ENCODE data around the gene DDX25. TPM values are rescaled to one million over a fixed set of nuclear protein-coding genes. Genes with fewer than 3 reads are reported as not detected.

The DDX25 gene
- total and polyA plus RNA-seq, 4 experiments from 2014 or later = not detected

DNA sequence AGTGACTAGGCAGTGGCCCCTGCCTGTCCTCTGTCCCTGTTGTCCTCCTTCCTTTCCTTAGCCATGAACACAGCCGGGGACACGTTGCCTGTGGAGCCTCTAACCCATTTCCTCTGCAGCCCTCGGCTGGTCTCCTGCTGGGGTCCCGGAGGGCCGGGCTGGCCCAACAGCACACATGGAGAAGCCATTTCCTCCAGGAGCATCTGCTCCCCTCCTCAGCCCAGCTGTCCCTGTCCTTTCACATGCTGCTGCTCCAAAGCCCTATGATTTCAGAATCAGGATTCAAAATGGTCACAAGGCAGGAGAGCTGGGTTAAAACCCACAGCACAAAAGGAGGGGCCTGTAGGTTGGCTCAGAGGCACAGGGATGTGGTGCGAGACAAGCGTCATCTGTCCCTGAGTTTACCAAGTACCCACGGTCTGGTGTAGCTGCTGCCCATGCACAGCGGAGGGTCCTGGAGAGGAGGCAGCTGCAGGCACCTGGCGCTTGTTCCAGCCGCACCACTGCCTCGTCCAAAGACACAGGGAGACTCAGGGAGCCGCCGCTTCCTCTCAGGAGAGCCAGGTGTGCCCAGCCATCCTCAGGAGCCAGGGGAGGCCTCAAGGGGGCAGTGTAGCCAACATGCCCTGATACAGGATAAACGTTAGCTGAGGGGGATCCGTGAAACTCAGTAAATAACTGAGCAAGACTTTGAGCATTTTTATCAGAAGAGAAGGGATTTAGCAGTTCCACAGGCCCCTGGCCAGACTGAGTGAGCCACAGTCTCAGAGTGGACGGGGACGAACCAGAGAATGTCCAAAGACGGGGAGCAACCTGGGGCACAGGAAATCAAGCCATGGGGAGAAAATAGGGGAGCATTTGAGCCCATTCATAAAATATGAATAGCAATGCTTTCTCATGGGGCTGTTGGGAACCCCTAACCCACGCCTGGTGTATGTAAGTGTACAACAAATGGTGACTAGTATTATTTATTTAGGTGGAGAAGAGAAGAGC is 37.6 kb downstream of the DDX25 start:
- intact Hi-C loops (cut with micrococcal nuclease) = no loop called here
- Mint-ChIP-seq H3K4me1 (peaks cover 6 to 19% (median 9%) of the 10 kb centered on the region in 4 donors), H3K4me3 (peak overlapping the region in 4 of 8 donors; percentile 5 to 61 (median 48)), H3K9me3 (no peaks in the 10 kb centered on the region), H3K27me3 (peaks cover 0 to 3% of the 10 kb centered on the region in 2 donors), H3K36me3 (no peaks in the 10 kb centered on the region), H3K27ac (peak overlapping the region in 2 of 7 donors; percentile 6 to 55)
- ChIA-PET CTCF (ENCODE audit: partially characterized antibody) (interaction anchor here (0.6 to 3.2 kb wide), 12 partner anchors 16 to 539 kb away, joined by 3 to 41 read pairs (median 4); no protein-coding TSS in a partner anchor), POLR2A (ENCODE audit: partially characterized antibody) (no interaction called here)
- no peaks in the 10 kb centered on the region for H3K9me3 ChIP-seq (ENCODE audit: control insufficient read depth in 1 of 2, low read length in 2 of 2)
- H3K27me3 ChIP-seq (ENCODE audit: insufficient read depth, low read length) = peaks cover 6% of the 10 kb centered on the region
- no peaks in the 10 kb centered on the region for H3K36me3 ChIP-seq (ENCODE audit: insufficient read depth, low read length)
- peak in 4 of 5 donors; percentile 27 to 29 (median 29) for DNase-seq
- no peak overlapping the region for H3K27ac ChIP-seq (ENCODE audit: low read depth, low read length)
- no peak overlapping the region for H3K4me3 ChIP-seq (ENCODE audit: low read length in 2 of 2)
- H3K4me1 ChIP-seq (ENCODE audit: insufficient read depth, low read length) = peaks cover 5% of the 10 kb centered on the region

DNA sequence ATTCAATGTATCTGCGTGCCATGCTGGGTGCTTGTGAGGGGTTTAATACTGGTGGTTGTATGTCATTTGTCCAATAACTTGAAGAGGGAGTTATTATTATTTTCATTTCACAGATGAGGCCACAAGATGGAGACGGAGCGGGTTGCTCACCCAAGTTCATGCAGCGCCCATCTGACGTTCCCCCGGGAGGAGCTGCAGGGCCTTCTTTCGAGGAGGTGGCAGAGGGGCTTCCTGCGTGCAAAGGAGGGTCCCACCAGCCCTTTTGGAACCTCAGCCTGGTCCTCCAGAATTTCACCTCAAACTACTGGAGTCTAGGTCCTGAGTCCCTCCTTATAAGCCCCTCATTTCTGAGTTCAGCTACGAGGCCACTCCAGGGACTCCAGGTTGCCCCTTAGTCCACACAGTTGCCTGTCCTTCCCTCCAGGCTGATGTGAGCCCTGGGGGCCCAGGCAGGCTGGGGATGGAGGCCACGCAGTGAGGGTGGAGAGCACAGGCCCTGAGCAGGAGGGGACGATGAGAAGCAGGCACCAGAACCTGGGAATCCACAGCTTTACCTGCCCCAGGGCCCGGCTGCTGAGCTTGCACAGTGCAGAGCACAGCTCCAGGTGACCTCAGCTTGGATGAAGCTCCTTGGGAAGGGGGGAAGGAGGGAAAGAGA is 38.6 kb downstream of the DDX25 start:
- peaks cover 5% of the 10 kb centered on the region for H3K27me3 ChIP-seq (ENCODE audit: insufficient read depth, low read length)
- no peak overlapping the region for H3K27ac Mint-ChIP-seq
- no peaks in the 10 kb centered on the region for H3K9me3 Mint-ChIP-seq
- peaks cover 5% of the 10 kb centered on the region for H3K4me1 ChIP-seq (ENCODE audit: insufficient read depth, low read length)
- peaks cover 0 to 3% of the 10 kb centered on the region in 2 donors for H3K27me3 Mint-ChIP-seq
- H3K9me3 ChIP-seq (ENCODE audit: control insufficient read depth in 1 of 2, low read length in 2 of 2) = no peaks in the 10 kb centered on the region
- no peak overlapping the region for H3K27ac ChIP-seq (ENCODE audit: low read depth, low read length)
- ChIA-PET CTCF (ENCODE audit: partially characterized antibody) (interaction anchor here (0.9 to 3.2 kb wide), 9 partner anchors 10 to 538 kb away, joined by 3 to 41 read pairs (median 6); no protein-coding TSS in a partner anchor), POLR2A (ENCODE audit: partially characterized antibody) (no interaction called here)
- H3K36me3 ChIP-seq (ENCODE audit: insufficient read depth, low read length) = no peaks in the 10 kb centered on the region
- no peak overlapping the region for H3K4me3 ChIP-seq (ENCODE audit: low read length in 2 of 2)
- intact Hi-C loops (cut with micrococcal nuclease) = no loop called here
- no peak for DNase-seq
- H3K4me3 Mint-ChIP-seq = no peak overlapping the region
- H3K36me3 Mint-ChIP-seq = no peaks in the 10 kb centered on the region
- H3K4me1 Mint-ChIP-seq = peaks cover 6 to 19% (median 9%) of the 10 kb centered on the region in 4 donors

DNA sequence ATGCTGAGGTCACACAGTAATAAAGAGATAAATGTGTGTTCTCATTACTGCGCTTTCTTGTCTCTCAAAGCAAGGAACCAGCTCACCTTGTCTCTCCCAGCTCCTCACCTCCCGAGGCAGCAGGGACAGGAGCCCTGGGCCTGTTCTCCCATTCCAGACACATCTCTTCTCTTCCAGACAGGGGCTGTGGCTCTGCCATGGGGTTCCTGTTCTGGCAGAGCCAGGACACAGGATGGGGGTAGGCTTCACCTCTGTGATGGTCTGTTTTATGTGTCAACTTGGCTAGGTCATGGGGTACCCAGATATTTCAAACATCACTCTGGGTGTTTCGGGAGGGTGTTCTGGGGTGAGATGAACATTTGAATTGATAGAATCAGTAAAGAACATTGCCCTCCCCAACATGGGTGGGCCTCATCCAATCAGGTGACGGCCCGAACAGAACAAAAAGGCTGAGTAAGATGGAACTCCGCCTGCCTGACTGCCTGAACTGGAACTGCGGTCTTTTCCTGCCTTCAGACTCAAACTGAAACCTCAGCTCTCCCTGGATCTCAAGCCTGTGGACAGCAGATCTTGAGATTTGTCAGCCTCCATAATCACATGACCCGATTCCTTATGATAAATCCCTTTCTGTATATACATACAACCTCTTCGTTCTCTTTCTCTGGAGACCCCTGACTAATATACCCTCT is 39.5 kb downstream of the DDX25 start:
- POLR2A ChIA-PET (ENCODE audit: partially characterized antibody) = no interaction called here
- Histone ChIP-seq H3K9me3 (ENCODE audit: control insufficient read depth in 1 of 2, low read length in 2 of 2) (no peaks in the 10 kb centered on the region), H3K4me3 (ENCODE audit: low read length in 2 of 2) (no peak overlapping the region), H3K4me1 (ENCODE audit: insufficient read depth, low read length) (peaks cover 5% of the 10 kb centered on the region), H3K27me3 (ENCODE audit: insufficient read depth, low read length) (no peaks in the 10 kb centered on the region), H3K27ac (ENCODE audit: low read depth, low read length) (no peak overlapping the region), H3K36me3 (ENCODE audit: insufficient read depth, low read length) (no peaks in the 10 kb centered on the region)
- Mint-ChIP-seq H3K9me3 (no peaks in the 10 kb centered on the region), H3K4me1 (peaks cover 4 to 12% (median 6%) of the 10 kb centered on the region in 4 donors), H3K27ac (no peak overlapping the region), H3K4me3 (no peak overlapping the region), H3K27me3 (peaks cover 0 to 3% of the 10 kb centered on the region in 2 donors), H3K36me3 (no peaks in the 10 kb centered on the region)
- intact Hi-C loops (cut with micrococcal nuclease) = no loop called here
- CTCF ChIA-PET (ENCODE audit: partially characterized antibody) = interaction anchor here (0.9 to 3.2 kb wide), 6 partner anchors 9 to 254 kb away, joined by 3 to 41 read pairs (median 5); no protein-coding TSS in a partner anchor
- DNase-seq = no peak

DNA sequence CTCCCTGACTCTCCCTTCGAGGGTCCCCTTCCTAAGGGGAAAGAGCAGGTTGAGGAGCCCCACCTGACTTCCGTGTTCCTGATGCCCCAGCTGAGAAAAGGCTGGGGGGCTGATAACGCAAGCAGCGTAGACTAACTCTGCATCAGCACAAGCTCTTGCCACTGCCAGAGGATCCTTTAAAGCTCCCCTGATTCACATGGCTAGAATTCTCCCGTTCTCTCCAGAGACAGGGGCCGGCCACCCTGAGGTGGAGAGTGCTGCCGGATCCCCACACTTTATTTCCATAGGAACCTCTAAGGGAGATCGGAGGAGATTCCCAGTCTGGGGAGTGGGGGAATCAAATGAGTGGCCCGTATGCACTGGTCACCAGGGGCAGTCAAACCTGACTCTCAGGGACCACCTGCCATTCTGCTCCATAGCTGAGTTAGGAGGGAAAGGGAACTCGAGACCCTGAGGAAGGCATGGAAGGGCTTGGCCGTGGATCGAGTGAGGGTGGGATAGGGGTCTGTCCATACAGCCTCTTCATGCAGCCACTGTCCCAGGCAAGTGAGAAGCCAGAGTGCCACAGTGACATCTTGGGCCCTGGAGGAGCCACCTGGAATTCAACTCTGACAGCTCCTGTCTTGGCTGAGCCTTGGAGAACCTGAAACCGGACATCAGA is 40.2 kb downstream of the DDX25 start:
- ChIA-PET POLR2A (ENCODE audit: partially characterized antibody) (no interaction called here), CTCF (ENCODE audit: partially characterized antibody) (interaction anchor here (1.3 to 3.2 kb wide), 3 partner anchors 94 to 249 kb away, joined by 3 to 41 read pairs (median 9); no protein-coding TSS in a partner anchor)
- no peaks in the 10 kb centered on the region for H3K36me3 ChIP-seq (ENCODE audit: insufficient read depth, low read length)
- no peaks in the 10 kb centered on the region for H3K27me3 ChIP-seq (ENCODE audit: insufficient read depth, low read length)
- no peaks in the 10 kb centered on the region for H3K9me3 ChIP-seq (ENCODE audit: control insufficient read depth in 1 of 2, low read length in 2 of 2)
- no peaks in the 10 kb centered on the region for H3K9me3 Mint-ChIP-seq
- intact Hi-C loops (cut with micrococcal nuclease) = no loop called here
- H3K4me3 ChIP-seq (ENCODE audit: low read length in 2 of 2) = no peak overlapping the region
- peaks cover 4 to 10% (median 6%) of the 10 kb centered on the region in 4 donors for H3K4me1 Mint-ChIP-seq
- H3K27me3 Mint-ChIP-seq = peaks cover 0 to 3% of the 10 kb centered on the region in 2 donors
- DNase-seq = no peak
- H3K4me3 Mint-ChIP-seq = no peak overlapping the region
- H3K27ac Mint-ChIP-seq = no peak overlapping the region
- no peaks in the 10 kb centered on the region for H3K36me3 Mint-ChIP-seq
- H3K4me1 ChIP-seq (ENCODE audit: insufficient read depth, low read length) = peaks cover 5% of the 10 kb centered on the region
- no peak overlapping the region for H3K27ac ChIP-seq (ENCODE audit: low read depth, low read length)

DNA sequence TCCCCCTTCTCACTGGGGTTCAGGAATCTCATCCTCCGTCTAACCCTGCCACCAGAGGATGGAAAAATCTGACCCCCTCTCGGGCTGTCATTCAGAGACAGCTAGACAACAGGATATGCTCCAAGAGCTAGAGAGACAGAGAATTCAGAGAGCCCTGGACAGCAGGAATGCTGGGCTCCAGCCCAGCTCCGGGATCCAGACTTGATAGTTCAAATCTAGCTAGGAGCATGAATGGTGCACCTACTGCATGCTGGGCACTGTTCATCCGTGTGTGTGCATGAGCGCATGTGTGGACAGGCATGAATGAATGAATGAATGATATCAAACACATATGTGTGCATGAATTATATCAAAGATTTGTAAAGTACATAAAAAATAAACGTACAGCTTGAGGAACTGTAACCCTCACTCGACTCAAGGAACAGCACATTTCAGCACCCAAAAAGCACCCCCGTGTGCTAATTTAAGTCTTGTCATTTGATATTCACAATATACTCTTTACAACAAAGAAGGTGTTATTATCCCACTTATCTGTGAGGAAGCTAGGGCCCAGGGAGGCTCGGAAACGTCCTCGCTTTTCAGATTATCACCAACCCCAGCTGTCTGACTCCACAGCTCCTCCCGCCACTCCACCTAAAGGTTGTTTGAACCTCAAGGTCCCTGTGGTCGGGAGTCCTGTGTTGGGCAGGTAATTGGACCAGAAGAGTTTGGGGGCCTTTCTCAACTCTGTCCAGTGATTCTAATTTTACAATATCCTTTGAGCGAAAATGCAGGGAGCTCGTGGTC is 40.9 kb downstream of the DDX25 start:
- no peak overlapping the region for H3K27ac ChIP-seq (ENCODE audit: low read depth, low read length)
- intact Hi-C loops (cut with micrococcal nuclease) = no loop called here
- H3K4me3 Mint-ChIP-seq = no peak overlapping the region
- peaks cover 0 to 3% of the 10 kb centered on the region in 2 donors for H3K27me3 Mint-ChIP-seq
- peaks cover 4 to 10% (median 6%) of the 10 kb centered on the region in 4 donors for H3K4me1 Mint-ChIP-seq
- H3K27me3 ChIP-seq (ENCODE audit: insufficient read depth, low read length) = no peaks in the 10 kb centered on the region
- no peak overlapping the region for H3K27ac Mint-ChIP-seq
- CTCF ChIA-PET (ENCODE audit: partially characterized antibody) = interaction anchor here (1.3 to 2.2 kb wide), 2 partner anchors 94 to 248 kb away, joined by 3 to 9 read pairs; no protein-coding TSS in a partner anchor
- DNase-seq = no peak
- H3K4me1 ChIP-seq (ENCODE audit: insufficient read depth, low read length) = peaks cover 5% of the 10 kb centered on the region
- no peaks in the 10 kb centered on the region for H3K9me3 ChIP-seq (ENCODE audit: control insufficient read depth in 1 of 2, low read length in 2 of 2)
- H3K36me3 Mint-ChIP-seq = no peaks in the 10 kb centered on the region
- H3K9me3 Mint-ChIP-seq = no peaks in the 10 kb centered on the region
- no peaks in the 10 kb centered on the region for H3K36me3 ChIP-seq (ENCODE audit: insufficient read depth, low read length)
- no peak overlapping the region for H3K4me3 ChIP-seq (ENCODE audit: low read length in 2 of 2)
- POLR2A ChIA-PET (ENCODE audit: partially characterized antibody) = no interaction called here

DNA sequence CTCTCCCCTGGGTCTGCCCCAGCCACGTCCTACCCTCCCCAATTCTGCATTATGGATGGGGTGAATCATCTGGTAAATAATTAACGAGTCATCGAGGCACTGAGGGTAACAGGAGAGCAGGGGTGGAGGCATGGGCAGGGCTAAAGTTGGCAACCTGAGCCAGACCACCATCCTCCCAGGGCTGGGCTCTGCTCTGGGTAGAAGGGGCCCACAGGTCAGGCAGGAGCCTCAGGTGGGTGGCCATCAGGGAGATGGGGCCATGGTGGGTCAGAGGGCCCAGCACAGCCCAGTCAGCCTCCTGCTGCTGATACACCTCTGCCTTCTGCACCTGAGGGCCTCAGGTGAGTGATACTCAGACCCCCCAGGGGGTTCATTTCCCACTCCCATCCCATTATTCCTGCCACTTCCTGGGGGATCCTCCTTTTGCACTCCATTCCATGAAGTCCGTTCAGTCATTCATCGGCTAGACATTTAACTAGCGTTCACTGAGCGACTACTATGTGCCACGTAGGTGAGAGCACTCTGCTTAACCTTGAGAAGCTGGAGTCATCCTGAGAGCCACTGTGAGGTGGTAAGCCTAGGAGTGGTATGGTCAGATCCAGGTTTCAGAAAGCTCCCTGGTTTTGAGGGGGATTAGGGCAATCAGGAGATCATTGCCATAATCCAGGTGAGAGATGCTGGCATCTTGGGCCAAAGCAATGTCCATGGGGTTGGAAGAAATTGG is 41.7 kb downstream of the DDX25 start, which contains the start of gene VSIG10L2:
Gene VSIG10L2 (plus strand): TSS at position 248 of the 724 bp plus-strand sequence. CDS start 12 bp downstream, at position 260.
- Mint-ChIP-seq H3K4me3 (no peak within 1 kb of the TSS), H3K9me3 (no peaks in the 10 kb centered on the region), H3K36me3 (no peaks in the 10 kb centered on the region), H3K4me1 (peaks cover 4 to 10% (median 6%) of the 10 kb centered on the region in 4 donors), H3K27ac (no peak within 1 kb of the TSS), H3K27me3 (peaks cover 0 to 3% of the 10 kb centered on the region in 2 donors)
- CTCF ChIA-PET (ENCODE audit: partially characterized antibody) = interaction anchor here (2.2 kb wide), 1 partner anchor 248 kb away, joined by 9 read pairs; no protein-coding TSS in a partner anchor
- Histone ChIP-seq H3K9me3 (ENCODE audit: control insufficient read depth in 1 of 2, low read length in 2 of 2) (no peaks in the 10 kb centered on the region), H3K4me1 (ENCODE audit: insufficient read depth, low read length) (peaks cover 5% of the 10 kb centered on the region), H3K4me3 (ENCODE audit: low read length in 2 of 2) (no peak within 1 kb of the TSS), H3K27ac (ENCODE audit: low read depth, low read length) (no peak within 1 kb of the TSS), H3K27me3 (ENCODE audit: insufficient read depth, low read length) (no peaks in the 10 kb centered on the region), H3K36me3 (ENCODE audit: insufficient read depth, low read length) (no peaks in the 10 kb centered on the region)
- POLR2A ChIA-PET (ENCODE audit: partially characterized antibody) = no interaction called here
- intact Hi-C loops (cut with micrococcal nuclease) = no loop called here
- no peak for DNase-seq

Measured in CD4-positive, alpha-beta memory T cell (primary cell).